DND-41 (cell line): Measurements from ENCODE around the gene MRPL1.

ENCODE experiments used
- CTCF ChIP-seq: IDR thresholded peaks from 2 replicates; pipeline ENCODE4 v1.5.1; 2012; ENCODE audit warnings: borderline replicate concordance, low read length, moderate library complexity, mild to moderate bottlenecking; ENCODE audit not compliant: poor library complexity, severe bottlenecking; ENCODE audit errors: extremely low read depth
- EZH2 ChIP-seq: IDR thresholded peaks from 3 replicates; pipeline ENCODE4 v1.6.1; 2012; ENCODE audit warnings: borderline replicate concordance, low read depth, mild to moderate bottlenecking, moderate library complexity, low read length, inconsistent platforms; ENCODE audit not compliant: severe bottlenecking

GRCh38 chr4:77880784-77881183 lies 18.2 kb downstream of the MRPL1 start:
- no peak for TF ChIP-seq CTCF
- no peak for TF ChIP-seq EZH2
